ENCODE data around the gene EIF3A.

GRCh38 chr10:119116326-119116951 is 35.8 kb upstream of the EIF3A start:
- TF ChIP-seq POLR2A (IDR thresholded peaks at IDR 0.05), result no peak
- TF ChIP-seq, protein P1, sequence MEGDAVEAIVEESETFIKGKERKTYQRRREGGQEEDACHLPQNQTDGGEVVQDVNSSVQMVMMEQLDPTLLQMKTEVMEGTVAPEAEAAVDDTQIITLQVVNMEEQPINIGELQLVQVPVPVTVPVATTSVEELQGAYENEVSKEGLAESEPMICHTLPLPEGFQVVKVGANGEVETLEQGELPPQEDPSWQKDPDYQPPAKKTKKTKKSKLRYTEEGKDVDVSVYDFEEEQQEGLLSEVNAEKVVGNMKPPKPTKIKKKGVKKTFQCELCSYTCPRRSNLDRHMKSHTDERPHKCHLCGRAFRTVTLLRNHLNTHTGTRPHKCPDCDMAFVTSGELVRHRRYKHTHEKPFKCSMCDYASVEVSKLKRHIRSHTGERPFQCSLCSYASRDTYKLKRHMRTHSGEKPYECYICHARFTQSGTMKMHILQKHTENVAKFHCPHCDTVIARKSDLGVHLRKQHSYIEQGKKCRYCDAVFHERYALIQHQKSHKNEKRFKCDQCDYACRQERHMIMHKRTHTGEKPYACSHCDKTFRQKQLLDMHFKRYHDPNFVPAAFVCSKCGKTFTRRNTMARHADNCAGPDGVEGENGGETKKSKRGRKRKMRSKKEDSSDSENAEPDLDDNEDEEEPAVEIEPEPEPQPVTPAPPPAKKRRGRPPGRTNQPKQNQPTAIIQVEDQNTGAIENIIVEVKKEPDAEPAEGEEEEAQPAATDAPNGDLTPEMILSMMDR (IDR thresholded peaks at IDR 0.05), result no peak
